GM20431 (cell line): ENCODE measurements around the gene UNKL.

ENCODE experiments used
- in situ Hi-C: fragments of 300-500 bp; cut with MseI, MboI; formaldehyde crosslinking; loops from one replicate; pipeline ENCODE4 v1.15.0; 2020; ENCODE audit warnings: low sequenced_read_pairs; ENCODE audit not compliant: unreplicated experiment

UNKL gene

GRCh38 chr16:1343428-1344242 is 70.9 kb downstream of the UNKL start:
- in situ Hi-C loops, result no loop called here

DNA sequence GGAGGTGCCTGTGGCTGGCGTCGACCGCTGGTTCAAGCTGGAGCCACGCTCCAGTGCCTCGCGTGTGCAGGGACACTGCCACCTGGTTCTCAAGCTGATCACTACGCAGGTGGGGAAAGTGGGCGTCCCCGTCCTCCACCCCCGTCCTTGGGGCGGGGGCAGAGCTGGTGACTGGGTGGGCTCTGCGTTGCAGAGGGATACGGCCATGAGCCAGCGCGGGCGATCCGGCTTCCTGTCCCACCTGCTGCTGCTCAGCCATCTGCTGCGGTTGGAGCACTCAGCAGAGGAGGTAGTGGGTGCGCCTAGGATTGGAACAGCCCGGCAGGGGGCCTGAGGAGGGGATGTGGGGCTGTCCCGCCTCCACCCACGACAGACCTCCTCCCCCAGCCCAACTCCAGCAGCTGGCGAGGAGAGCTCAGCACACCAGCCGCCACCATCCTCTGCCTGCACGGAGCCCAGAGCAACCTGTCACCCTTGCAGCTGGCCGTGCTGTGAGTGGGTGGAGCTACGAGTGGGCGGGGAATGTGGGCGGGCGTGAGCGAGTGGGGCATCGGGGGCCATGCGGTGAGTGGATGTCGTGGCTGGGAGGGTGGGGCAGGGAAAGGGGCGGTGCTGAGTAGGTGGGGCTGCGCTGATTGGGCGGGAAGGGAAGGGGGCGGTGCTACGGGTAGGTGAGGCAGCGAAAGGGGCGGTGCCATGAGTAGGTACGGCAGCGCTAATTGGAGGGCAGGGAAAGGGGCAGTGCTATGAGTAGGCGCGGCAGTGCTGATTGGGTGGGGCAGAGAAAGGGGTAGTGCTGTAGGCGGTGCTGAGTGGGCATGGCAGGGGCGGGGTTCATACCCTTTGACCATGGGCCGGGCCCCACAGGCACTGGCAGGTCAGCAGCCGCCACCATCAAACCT is 71.7 kb downstream of the UNKL start:
- in situ Hi-C loops, result no loop called here

- in situ Hi-C loops, result no loop called here
Observed at GRCh38 chr16:1341495-1342420, 72.7 kb downstream of the UNKL start.

- in situ Hi-C loops, result no loop called here
Observed at GRCh38 chr16:1340730-1341494, 73.6 kb downstream of the UNKL start.

DNA sequence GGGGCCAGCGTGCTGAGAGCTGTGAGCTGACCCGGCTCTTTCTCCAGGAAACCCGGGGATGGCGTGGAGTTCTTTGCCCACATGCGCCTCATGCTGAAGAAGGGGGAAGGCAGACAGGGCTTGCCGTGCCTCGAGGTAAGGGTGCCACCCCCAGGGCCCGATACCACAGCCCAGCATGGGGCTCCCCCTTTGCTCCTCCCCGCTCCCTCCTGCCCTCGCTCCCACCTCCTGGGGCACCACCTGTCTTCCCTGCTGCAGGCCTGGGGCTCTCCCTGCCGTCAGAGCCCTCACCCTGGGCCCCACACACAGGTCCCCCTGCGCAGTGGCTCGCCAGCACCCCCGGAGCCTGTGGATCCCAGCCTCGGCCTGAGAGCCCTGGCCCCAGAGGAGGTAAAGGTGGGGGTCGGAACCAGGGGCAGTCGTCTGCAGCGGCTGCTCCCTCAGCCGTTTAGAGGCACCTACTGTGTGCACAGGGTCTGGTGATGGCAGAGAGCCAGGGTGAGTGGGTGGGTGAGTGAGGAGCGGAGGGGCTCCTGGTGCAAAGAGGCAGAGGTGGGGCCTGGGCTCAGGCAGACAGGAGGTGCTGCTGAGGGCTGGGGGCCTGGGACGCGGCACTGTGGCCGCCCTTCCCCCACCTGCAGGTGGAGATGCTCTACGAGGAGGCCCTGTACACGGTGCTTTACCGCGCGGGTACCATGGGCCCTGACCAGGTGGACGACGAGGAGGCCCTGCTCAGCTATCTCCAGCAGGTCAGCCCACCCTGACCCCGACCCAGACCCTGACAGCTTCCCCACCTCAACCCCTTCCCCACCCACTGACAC is 75.4 kb downstream of the UNKL start:
- in situ Hi-C loops, result no loop called here

DNA sequence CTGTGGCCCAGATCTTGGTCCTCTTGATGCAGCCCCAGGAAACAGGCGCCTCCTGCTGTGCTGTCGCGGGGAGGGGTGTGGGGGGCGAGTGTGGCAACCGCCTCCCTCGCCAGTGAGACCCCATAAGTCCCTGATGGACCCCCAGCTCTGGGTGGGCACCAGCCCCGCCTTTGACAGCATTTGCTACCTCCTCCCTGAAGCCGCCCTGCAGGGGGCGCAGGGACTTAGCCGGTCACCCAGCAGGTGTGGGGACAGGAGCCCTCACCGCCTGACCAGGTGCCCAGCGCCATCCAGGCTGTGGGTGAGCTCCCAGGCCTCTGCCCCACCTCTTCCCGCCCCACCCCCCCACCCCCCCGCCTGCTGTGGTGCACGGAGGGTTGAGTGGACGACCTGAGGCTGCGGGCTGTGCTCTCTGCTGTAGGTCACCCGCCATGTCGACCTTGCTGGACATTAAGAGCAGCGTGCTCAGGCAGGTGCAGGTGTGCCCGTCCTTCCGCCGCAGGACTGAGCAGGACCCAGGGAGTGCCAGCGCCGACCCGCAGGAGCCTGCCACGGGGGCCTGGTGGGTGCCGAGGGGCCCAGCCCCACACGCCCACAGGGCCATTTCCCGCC is 76.3 kb downstream of the UNKL start:
- in situ Hi-C loops, result no loop called here

DNA sequence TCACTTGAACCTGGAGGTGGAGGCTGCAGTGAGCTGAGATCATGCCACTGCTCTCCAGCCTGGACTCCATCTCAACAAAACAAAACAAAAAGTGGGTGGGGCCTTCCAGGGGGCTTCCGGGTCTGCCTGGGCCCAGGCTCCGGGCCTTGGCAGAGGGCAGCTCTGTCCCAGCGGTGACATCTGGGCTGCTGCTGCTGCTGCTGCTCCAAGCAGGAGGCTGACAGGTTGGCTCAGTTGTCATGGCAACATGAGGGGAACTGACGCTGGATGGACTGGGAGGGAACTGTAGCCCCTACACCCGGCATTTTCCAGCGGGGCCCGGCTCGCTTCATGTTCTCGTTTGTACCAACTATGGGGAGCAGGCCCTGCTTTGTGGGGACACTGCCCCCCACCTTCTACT is 77.0 kb downstream of the UNKL start:
- in situ Hi-C loops, result no loop called here

GRCh38 chr16:1336619-1337018 is 77.9 kb downstream of the UNKL start:
- in situ Hi-C loops, result no loop called here

DNA sequence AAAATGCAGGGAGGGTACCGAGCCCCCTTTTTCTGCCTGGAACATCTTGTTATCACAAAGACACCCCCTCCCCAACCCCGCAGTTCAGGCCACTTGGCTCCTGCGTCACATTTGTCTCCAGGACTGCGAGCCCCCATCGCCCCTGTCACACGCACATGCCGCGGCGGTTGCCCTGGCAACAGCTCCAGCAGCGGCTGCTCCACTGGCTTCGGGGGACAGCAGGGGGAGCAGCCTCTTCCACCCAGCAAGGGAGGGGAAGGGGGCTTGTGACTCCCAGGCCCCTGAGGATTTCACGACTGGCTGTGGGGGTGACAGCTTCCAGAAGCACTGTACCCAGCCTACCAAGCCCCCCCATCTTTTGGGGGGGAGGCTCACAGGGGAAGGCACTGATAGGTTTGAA is 78.5 kb downstream of the UNKL start:
- in situ Hi-C loops, result no loop called here

- in situ Hi-C loops, result no loop called here
Observed at GRCh38 chr16:1335211-1335971, 79.1 kb downstream of the UNKL start.

- in situ Hi-C loops, result no loop called here
Observed at GRCh38 chr16:1334739-1335138, 79.8 kb downstream of the UNKL start.

DNA sequence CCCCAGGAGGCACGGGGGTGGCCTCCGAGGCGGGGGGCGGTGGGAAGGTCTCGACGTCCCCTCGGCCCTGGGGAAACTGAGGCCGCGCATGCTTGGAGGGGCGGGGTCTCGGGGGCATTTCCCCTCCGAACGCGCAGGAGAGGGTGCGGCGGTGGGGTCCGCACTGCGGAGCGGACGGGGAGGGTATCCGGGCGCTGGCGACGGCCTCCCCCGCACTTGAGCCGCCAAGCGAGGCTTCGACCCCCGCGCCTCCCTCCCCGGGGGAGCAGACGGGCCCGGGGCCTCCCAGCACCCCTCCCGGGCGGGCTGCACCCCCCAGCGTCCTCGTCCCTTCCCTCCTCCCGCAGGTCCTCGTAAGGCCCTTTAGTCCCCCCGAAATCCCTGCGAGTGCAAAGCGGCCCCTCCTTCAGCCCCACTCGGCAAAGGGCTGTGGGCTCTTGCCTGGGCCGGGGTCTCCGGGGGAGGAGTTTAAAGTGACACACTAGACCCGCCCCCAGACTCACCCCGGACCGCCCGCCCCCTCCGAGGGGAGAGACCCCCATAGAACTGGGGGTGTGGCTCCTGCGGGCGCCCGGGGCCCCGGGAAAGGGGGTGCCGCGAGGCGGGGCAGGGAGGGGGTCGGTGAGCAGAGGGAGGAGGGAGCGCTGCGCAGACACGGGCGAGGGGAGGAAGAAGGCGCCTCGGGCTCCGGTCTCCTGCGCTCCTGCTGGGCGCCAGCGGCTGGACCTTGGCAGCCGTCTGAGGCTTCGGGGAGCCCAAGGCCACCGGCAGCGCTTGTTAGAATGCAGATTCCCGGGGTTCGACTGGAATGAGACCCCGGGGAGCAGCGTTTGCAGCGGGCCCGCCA is 80.4 kb downstream of the UNKL start:
- in situ Hi-C loops, result no loop called here

GRCh38 chr16:1333149-1333812 is 81.2 kb downstream of the UNKL start, which contains the start of gene BAIAP3:
Gene BAIAP3 (plus strand): TSS chr16:1333645. CDS start chr16:1338550, 4,905 bp downstream.
- in situ Hi-C loops, result no loop called here

GRCh38 chr16:1332618-1333148 is 81.8 kb downstream of the UNKL start:
- in situ Hi-C loops, result no loop called here

DNA sequence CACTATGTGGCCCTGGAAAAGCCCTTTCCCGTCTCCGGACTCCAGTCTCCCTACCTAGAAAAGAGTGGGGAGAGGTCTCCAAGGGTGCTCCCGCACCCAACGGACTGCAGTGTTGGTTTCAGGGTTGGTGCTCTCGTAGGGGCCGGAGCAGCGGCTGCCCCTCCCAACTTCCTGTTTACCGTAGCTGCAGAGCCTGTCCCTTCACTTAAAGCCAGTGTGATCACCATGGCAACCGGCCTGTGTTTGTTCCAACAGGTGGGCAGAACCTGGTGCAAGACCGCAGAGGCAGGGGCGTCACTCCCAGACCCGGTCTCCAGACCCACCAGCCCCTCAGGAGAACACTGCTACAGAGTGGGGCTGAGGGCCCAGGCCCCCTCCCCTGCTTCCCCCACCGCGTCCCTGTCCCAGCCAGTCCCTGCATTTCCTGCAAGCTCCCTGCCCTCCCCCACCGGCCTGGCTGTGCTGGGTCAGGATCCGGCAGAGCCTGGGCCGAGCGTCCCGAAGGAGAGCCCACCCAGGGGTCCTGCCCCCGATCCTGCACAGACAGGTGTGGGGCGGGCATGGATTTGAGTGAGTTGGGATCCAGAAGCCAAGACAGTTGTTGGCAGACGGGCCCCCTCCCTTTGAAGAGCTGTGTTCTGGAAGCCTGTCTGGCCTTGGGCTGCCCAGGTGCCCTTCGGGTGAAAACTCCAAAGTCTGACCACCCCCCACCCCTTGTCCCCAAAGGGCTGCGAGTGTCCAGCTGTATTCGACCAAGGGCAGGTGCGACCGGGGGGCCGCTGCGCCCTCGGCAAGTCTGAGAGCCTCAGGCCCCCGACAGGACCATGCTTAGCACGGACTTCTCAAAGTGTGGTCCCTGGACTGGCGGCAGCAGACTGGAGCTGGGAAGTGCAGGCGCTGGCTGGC is 82.5 kb downstream of the UNKL start:
- in situ Hi-C loops, result no loop called here
